Panc1 (cell line): ENCODE data around the gene MARCHF6. TPM values are rescaled to one million over a fixed set of nuclear protein-coding genes. Genes with fewer than 3 reads are reported as not detected.

Experiments
- ATAC-seq: fragments of 200-7000 bp; cut with Tn5 transposase; 2 replicates; pipeline ENCODE4 v1.9.1; 2020; ENCODE audit warnings: mild to moderate bottlenecking, moderate library complexity
- BruUV-seq: library from RNA; stranded (reverse); fragments of 400-500 nt; replicated peaks from 2 replicates; lab custom pipeline; 2021; lab: Mats Ljungman, UMichigan
- CTCF ChIA-PET: fragments of 300-600 bp; sonication (Branson Sonifier 250); formaldehyde crosslinking; loops from one replicate; lab custom pipeline; 2022; ENCODE audit warnings: antibody characterized with exemption; lab: Charles Lee
- POLR2A ChIA-PET: fragments of 300-600 bp; sonication (Branson Sonifier 250); formaldehyde crosslinking; loops from one replicate; lab custom pipeline; 2022; ENCODE audit warnings: antibody characterized with exemption; lab: Charles Lee
- DNase-seq: peaks from one replicate; pipeline ENCODE4 v3.0.0-alpha.2; 2010; ENCODE audit warnings: low read depth, low spot score
- H3K27ac ChIP-seq: 2 replicates; pipeline ENCODE4 v1.5.1; 2011; ENCODE audit warnings: mild to moderate bottlenecking, low read length, inconsistent platforms
- H3K27me3 ChIP-seq: fragments of 200-500 bp; sonication (Bioruptor generic); 2 replicates; pipeline ENCODE4 v1.6.0; 2014; ENCODE audit warnings: low read length, inconsistent platforms; ENCODE audit not compliant: control insufficient read depth, insufficient read depth
- H3K36me3 ChIP-seq: fragments of 200-500 bp; sonication (Bioruptor generic); 2 replicates; pipeline ENCODE4 v1.5.1; 2014; ENCODE audit warnings: inconsistent platforms, mild to moderate bottlenecking, low read length, moderate library complexity; ENCODE audit not compliant: control insufficient read depth, insufficient read depth
- H3K4me1 ChIP-seq: 2 replicates; pipeline ENCODE4 v1.5.1; 2011; ENCODE audit warnings: inconsistent platforms, mild to moderate bottlenecking, low read length, moderate library complexity; ENCODE audit not compliant: control insufficient read depth, insufficient read depth
- H3K4me3 ChIP-seq, 2 experiments: 2 replicates each; pipeline ENCODE4 v1.5.1; 2011 to 2012; ENCODE audit warnings: low read depth in 2 of 2, low read length in 2 of 2, mild to moderate bottlenecking in 2 of 2, inconsistent platforms in 1 of 2, moderate library complexity in 1 of 2
- H3K9me3 ChIP-seq: fragments of 200-500 bp; sonication (Bioruptor generic); 2 replicates; pipeline ENCODE4 v1.5.1; 2014; ENCODE audit warnings: low read depth, mild to moderate bottlenecking, inconsistent platforms, low read length, moderate library complexity; ENCODE audit not compliant: control insufficient read depth, insufficient read depth
- POLR2AphosphoS5 ChIP-seq: IDR thresholded peaks from 2 replicates; pipeline ENCODE4 v1.6.1; 2012; ENCODE audit warnings: mild to moderate bottlenecking, low read depth, low read length, moderate library complexity
- SIN3A ChIP-seq: IDR thresholded peaks from 2 replicates; pipeline ENCODE4 v1.6.1; 2012; ENCODE audit warnings: low read depth, mild to moderate bottlenecking, low read length, moderate library complexity, borderline replicate concordance; ENCODE audit not compliant: insufficient read depth
- TCF7L2 ChIP-seq: IDR thresholded peaks from 2 replicates; pipeline ENCODE4 v1.6.1; 2011; ENCODE audit warnings: mild to moderate bottlenecking, low read depth, low read length, inconsistent platforms
- in situ Hi-C: cut with HindIII; loops from 2 replicates; pipeline ENCODE4 v1.10.0; 2016; ENCODE audit warnings: low sequenced_read_pairs, low pct_unique_long_range_greater_than_20kb
- intact Hi-C: fragments of 100-400 bp; cut with micrococcal nuclease; formaldehyde crosslinking; loops from one replicate; pipeline ENCODE4 v1.10.0; 2022; ENCODE audit not compliant: unreplicated experiment
- total RNA-seq: library from RNA; stranded (reverse); gene quantifications from one replicate; pipeline ENCODE4 v1.2.1, GENCODE V29; 2021; ENCODE audit not compliant: unreplicated experiment
- TF ChIP-seq, protein P1 (sequence below), 2 experiments: IDR thresholded peaks; 2 replicates each; pipeline ENCODE4 v1.6.1; 2011 to 2012; ENCODE audit warnings: low read depth in 2 of 2, control low read depth in 1 of 2, low read length in 1 of 2, mild to moderate bottlenecking in 1 of 2, moderate library complexity in 1 of 2; ENCODE audit not compliant: insufficient read depth in 1 of 2
- TF ChIP-seq, protein P2 (sequence below): fragments of 450-650 bp; IDR thresholded peaks from 2 replicates; pipeline ENCODE4 v1.5.1; 2017; ENCODE audit warnings: mild to moderate bottlenecking

Gene MARCHF6
- total RNA-seq, 1 experiment from 2014 or later, result 172 TPM

DNA sequence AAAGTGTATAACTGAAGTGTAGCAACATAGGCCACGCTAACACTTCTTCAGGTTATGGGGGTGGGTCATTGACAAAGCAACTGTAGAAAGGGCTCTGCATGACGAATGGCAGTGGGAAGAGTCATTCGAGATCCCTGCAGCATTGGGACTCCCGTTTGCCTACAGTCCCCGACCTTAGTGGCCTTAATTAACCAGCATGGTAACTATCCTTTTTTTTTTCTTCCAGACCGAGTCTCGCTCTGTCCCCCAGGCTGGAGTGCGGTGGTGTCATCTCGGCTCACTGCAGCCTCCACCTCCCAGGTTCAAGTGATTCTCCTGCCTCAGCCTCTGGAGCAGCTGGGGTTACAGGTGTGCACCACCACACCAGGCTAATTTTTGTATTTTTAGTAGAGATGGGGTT is 31.6 kb upstream of the MARCHF6 start:
- CTCF ChIA-PET, result no interaction called here
- DNase-seq (no peak), ATAC-seq (no peak)
- Histone ChIP-seq H3K27me3 (no peaks in the 10 kb centered on the region), H3K9me3 (no peaks in the 10 kb centered on the region), H3K27ac (no peak overlapping the region), H3K4me3 (no peak overlapping the region), H3K36me3 (no peaks in the 10 kb centered on the region), H3K4me1 (no peaks in the 10 kb centered on the region)
- in situ Hi-C loops (no loop called here), intact Hi-C loops (no loop called here)
- POLR2A ChIA-PET, result no interaction called here
- TF ChIP-seq SIN3A (no peak), TCF7L2 (no peak)
- TF ChIP-seq, protein P1, sequence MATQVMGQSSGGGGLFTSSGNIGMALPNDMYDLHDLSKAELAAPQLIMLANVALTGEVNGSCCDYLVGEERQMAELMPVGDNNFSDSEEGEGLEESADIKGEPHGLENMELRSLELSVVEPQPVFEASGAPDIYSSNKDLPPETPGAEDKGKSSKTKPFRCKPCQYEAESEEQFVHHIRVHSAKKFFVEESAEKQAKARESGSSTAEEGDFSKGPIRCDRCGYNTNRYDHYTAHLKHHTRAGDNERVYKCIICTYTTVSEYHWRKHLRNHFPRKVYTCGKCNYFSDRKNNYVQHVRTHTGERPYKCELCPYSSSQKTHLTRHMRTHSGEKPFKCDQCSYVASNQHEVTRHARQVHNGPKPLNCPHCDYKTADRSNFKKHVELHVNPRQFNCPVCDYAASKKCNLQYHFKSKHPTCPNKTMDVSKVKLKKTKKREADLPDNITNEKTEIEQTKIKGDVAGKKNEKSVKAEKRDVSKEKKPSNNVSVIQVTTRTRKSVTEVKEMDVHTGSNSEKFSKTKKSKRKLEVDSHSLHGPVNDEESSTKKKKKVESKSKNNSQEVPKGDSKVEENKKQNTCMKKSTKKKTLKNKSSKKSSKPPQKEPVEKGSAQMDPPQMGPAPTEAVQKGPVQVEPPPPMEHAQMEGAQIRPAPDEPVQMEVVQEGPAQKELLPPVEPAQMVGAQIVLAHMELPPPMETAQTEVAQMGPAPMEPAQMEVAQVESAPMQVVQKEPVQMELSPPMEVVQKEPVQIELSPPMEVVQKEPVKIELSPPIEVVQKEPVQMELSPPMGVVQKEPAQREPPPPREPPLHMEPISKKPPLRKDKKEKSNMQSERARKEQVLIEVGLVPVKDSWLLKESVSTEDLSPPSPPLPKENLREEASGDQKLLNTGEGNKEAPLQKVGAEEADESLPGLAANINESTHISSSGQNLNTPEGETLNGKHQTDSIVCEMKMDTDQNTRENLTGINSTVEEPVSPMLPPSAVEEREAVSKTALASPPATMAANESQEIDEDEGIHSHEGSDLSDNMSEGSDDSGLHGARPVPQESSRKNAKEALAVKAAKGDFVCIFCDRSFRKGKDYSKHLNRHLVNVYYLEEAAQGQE (IDR thresholded peaks at IDR 0.05; ENCODE audit: insufficient read depth in 1 of 2, low read depth in 2 of 2, low read length in 1 of 2), result no peak
- no TSS peak for BruUV-seq

DNA sequence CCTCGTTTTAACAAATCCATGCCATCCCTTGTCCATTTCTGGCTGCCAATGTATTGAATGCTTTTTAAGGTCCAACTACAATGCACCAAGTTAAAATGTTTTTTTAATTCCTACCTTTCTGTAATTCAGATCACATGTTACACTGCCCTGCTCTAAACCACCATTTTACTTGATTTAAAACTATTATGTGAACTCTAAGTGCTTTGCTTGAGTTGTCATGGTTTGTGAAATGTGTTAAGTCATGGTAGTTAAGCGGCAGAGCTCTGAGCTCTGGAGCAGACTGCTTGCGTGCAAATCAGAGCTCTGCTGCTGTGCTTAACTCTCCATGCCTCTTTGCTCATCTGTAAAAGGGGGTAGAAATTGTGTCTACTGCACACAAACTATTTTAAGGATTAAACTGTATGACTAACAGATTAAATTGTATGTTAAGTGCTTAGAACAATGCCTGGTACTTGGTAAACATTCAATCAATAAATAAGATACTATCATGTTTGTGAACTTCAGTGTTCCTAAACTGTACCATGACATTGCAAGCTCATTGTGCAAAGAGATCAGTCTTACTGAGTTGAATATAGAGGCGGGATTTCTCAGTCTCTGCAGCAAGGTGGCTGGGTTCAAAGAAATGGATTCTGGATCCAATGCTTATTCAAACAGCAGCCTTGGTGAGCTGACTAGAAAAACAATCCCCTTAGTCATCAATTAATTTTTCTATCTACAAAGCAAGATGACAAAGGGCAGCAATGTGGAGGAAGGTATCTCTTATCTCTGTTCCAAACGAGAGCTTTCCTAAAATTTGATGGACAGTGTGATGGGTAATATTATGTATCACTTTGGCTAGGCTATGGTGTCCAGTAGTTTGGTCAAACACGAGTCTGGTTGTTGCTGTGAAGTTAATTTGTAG is 29.7 kb upstream of the MARCHF6 start:
- ChIA-PET CTCF (no interaction called here), POLR2A (no interaction called here)
- H3K36me3 ChIP-seq, result no peaks in the 10 kb centered on the region
- ATAC-seq (no peak; the same call in 1 of the 2 replicates), DNase-seq (no peak)
- no peak for TF ChIP-seq POLR2AphosphoS5
- TF ChIP-seq, protein P1 (IDR thresholded peaks at IDR 0.05; ENCODE audit: insufficient read depth in 1 of 2, low read depth in 2 of 2, low read length in 1 of 2), result no peak
- TF ChIP-seq TCF7L2, result no peak
- no peak for TF ChIP-seq SIN3A
- TF ChIP-seq, protein P2, sequence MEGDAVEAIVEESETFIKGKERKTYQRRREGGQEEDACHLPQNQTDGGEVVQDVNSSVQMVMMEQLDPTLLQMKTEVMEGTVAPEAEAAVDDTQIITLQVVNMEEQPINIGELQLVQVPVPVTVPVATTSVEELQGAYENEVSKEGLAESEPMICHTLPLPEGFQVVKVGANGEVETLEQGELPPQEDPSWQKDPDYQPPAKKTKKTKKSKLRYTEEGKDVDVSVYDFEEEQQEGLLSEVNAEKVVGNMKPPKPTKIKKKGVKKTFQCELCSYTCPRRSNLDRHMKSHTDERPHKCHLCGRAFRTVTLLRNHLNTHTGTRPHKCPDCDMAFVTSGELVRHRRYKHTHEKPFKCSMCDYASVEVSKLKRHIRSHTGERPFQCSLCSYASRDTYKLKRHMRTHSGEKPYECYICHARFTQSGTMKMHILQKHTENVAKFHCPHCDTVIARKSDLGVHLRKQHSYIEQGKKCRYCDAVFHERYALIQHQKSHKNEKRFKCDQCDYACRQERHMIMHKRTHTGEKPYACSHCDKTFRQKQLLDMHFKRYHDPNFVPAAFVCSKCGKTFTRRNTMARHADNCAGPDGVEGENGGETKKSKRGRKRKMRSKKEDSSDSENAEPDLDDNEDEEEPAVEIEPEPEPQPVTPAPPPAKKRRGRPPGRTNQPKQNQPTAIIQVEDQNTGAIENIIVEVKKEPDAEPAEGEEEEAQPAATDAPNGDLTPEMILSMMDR, result no peak
- intact Hi-C loops (no loop called here), in situ Hi-C loops (no loop called here)
- no peaks in the 10 kb centered on the region for H3K27me3 ChIP-seq
- no peak overlapping the region for H3K4me3 ChIP-seq
- H3K9me3 ChIP-seq, result no peaks in the 10 kb centered on the region
- no peaks in the 10 kb centered on the region for H3K4me1 ChIP-seq
- H3K27ac ChIP-seq, result no peak overlapping the region
- BruUV-seq, result no TSS peak
